HG03196 (cell line): Measurements from ENCODE around the gene DOCK3.
"Not testable (repeated sequence)": the region's sequence is repeated elsewhere in the genome, so short reads cannot be mapped to it uniquely, and the experiment has no call there.

Experiments used
- ATAC-seq: cut with Tn5 transposase; IDR thresholded peaks from one replicate; pipeline ENCODE4 v1.9.1; 2021; ENCODE audit not compliant: unreplicated experiment

Gene DOCK3

DNA sequence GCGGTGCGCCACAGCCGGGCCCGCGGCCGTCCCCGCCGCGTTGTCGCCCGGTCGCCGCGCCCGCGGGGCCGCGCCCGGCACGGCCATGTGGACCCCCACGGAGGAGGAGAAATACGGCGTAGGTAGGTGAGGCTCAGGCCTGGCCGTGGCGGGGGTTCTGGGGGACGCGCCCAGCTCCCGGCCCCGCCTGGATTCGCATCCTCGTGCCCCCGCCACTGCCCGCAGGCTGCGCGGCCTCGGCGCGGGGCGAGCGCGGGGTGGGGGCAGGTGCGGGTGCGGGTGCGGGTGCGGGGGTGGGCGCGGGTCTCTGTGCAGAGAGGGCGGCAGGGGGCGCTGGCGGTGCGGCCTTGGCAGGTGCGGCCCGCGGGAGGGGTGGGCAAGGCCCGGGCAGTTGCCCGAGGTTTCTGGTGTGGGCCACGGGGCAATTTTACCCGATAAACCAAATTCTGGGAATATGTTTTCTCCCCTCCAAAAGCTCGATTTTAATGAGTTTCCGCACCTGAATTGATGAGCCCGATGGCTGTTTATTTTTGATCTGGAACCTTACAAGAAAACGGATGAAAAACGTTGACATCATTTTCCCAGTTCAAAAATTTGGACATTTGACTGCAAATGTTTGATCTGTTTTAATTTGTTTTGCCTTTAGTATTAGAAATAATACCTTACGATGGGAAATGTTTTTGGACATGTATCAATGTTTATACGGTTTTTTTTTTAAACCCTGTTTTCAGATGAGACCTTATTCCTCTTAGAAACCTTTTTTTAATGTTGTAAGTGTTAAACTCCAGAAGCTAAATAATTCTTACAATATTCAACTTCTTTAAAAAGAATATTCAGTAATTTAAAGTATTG, 678 bp downstream of the DOCK3 start:
- ATAC-seq, result no peak

DNA sequence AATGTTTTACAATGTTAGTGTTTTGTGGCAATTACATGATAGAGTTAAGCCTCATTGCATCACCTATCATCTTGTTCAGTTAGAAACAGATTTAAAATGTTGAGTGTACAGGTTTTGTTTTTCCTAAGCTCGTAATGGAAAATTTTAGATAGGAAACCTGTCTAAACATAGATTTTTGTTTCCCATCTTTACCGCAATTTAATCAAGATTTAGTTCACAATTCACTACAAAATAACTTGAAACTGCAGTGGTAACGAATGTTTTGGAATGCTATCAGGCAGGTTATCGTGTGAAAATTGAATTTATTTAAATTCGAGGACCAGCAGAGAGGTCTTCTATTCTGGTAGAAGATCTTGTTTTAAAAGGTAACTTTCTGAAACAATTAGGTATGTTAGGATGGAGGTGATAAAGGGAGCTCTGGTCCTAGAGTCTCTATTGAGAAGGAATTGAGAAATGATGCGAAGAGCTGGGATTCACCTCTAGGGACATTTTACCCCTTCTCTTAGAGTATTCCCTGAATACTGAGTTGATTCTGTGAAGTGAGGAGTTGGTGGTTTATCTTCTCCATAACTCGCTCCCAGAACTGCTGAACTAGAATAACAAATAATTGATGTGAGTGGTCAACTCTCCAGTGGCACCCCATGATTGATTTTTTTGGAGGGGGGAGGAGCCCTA, 1.4 kb downstream of the DOCK3 start:
- ATAC-seq, result no peak

- no peak for ATAC-seq
Measured at GRCh38 chr3:50687127-50687751, 12.5 kb downstream of the DOCK3 start.

GRCh38 chr3:50687916-50688315, 13.2 kb downstream of the DOCK3 start:
- ATAC-seq, result no peak

GRCh38 chr3:50688602-50689001, 13.9 kb downstream of the DOCK3 start:
- ATAC-seq, result not testable (repeated sequence)

DNA sequence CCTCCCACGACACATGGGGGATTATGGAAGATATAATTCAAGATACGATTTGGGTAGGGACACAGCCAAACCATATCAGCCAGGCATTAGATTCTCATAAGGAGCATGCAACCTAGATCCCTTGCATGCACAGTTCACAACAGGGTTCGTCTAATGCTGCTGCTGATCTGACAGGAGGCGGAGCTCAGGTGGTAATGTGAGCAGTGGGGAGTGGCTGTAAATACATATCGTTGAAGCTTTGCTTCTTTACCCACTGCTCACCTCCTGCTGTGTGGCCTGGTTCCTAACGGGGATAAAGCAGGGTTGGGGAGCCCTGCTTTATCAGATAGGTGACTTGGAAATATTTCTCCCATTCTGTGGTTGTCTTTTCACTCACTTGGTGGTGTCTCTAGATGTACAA, 14.8 kb downstream of the DOCK3 start:
- no peak for ATAC-seq

GRCh38 chr3:50695031-50695430, 20.3 kb downstream of the DOCK3 start:
- ATAC-seq, result no peak

GRCh38 chr3:50696276-50696675, 21.5 kb downstream of the DOCK3 start:
- no peak for ATAC-seq

DNA sequence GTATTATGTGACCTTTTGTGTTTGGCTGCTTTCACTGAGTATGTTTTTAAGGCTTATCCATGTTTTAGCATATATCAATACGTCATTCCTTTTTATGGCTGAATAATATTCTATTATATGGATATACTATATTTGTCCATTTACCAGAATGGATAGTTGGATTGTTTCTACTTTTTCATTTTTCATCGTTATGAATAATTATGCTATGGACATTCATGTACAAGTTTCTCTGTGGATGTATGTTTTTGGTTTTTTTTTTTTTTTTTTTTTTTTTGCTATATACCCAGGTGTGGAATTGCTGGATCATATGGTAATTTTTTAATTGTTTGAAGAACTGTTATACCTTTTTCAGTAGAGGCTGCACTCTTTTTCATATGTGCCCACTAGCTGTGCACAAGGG, 23.5 kb downstream of the DOCK3 start:
- no peak for ATAC-seq

- no peak for ATAC-seq
Measured at GRCh38 chr3:50708620-50709019, 33.9 kb downstream of the DOCK3 start.

GRCh38 chr3:50714946-50715345, 40.2 kb downstream of the DOCK3 start:
- no peak for ATAC-seq

DNA sequence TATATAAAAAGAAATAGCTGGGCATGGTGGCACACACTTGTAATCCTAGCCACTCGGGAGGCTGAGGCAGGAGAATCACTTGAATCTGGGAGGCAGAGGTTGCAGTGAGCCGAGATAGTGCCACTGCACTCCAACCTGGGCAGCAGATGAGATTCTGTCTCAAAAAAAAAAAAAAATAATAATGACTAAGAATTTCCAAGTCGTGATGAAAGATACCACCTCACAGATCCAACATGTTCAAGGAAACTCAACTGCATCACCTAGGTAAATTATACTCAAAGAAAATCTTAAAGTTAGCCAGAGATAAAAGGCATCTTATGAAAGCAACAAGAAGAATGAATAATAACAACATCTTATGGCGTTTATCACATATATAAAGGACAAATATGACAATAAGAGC, 50.1 kb downstream of the DOCK3 start:
- ATAC-seq, result no peak

DNA sequence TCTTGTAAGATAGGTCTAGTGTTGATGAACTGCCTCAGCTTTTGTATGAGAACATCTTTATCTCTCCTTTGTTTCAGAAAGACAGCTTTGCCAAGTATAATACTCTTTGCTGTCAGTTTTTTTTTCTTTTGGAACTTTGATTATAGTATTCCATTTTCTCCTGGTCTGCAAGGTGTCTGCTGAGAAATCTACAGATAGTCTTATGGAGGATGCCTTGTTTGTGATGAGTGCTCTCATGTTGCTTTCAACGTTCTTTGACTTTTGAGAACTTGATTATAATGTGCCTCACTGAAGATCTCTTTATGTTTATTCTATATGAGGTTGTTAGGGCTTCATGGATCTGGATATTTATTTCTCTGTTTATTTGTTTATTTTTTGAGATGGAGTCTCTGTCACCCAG, 60.3 kb downstream of the DOCK3 start:
- ATAC-seq, result no peak

- no peak for ATAC-seq
Measured at GRCh38 chr3:50737193-50737905, 62.6 kb downstream of the DOCK3 start.

GRCh38 chr3:50737906-50738598, 63.3 kb downstream of the DOCK3 start:
- ATAC-seq, result no peak

DNA sequence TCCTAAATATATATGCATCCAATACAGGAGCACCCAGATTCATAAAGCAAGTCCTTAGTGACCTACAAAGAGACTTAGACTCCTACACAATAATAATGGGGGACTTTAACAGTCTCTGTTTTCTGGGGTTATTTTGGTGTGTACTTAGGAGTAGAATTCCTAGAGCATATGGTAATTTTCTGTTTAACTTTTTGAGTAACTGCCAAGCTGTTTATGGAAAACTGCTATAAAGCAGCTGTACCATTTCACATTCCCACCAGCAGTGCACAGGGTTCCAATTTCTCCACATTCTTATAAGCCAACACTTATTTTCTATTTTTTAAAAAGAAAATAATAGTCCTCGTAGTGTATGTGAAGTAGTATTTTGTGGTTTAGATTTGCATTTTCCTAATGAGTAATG, 68.9 kb downstream of the DOCK3 start:
- ATAC-seq, result no peak

GRCh38 chr3:50749822-50750221, 75.1 kb downstream of the DOCK3 start:
- no peak for ATAC-seq

DNA sequence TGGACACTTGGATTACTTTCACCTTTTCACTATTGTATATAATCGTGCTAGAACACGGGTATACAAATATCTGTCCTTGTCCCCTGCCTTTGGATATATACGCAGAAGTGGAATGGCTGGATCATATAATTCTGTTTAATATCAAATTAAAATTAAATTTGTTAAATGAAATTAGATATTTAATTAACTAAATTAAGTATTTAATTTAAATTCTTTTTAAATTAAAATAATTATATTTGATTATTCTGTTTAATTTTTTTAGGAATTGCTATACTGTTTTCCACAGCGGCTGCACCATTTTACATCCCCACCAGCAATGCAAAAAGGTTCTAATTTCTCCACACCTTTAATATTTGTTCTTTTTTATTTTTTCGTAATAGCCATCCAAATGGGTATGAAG, 84.3 kb downstream of the DOCK3 start:
- no peak for ATAC-seq

DNA sequence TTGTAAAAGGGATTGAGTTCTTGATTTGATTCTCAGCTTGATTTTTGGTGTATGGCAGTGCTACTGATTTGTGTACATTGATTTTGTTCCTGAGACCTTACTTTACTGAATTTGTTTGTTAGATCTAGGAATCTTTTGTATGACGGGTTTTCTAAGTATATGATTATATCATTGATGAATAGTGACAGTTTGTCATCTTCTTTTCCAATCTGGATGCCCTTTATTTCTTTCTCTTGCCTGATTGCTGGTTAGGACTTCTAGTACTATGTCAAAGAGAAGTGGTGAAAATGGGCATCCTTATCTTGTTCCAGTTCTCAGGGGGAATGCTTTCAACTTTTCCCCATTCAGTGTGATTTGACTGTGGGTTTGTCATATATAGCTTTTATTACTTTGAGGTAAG, 103.0 kb downstream of the DOCK3 start:
- ATAC-seq, result no peak

DNA sequence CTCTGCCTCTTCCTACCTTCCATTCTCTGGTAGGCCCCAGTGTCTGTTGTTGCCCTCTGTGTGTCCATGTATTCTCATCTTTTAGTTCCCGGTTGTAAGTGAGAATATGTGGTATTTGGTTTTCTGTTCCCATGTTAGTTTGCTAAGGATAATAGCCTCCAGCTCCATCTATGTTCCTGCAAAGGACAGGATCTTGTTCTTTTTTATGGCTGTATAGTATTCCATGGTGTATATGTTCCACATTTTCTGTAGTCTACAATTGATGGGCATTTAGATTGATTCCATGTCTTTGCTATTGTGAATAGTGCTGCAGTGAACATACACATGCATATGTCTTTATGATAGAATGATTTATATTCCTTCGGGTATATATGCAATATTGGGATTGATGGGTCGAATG, 107.0 kb downstream of the DOCK3 start:
- ATAC-seq, result not testable (repeated sequence)

DNA sequence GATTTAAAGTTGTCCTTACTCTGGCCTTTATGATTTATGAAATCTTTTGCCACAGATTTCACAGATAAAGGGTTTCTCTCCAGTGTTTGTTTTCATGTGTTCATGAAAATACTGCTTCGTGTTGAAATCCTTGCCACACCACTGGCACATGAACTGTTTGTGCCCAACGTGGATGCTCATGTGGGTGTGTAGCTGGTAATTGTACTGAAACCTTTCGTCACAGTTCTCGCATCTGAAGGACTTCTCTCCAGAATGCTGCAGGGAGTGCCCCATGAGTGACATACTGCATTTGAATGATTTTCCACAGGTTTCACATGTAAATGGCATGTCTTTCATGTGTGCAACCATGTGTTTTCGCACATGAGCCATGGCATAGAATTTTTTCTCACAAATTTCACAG, 111.9 kb downstream of the DOCK3 start:
- ATAC-seq, result no peak
